ENCODE data around the gene ZNF416. TPM values are rescaled to one million over a fixed set of nuclear protein-coding genes. Genes with fewer than 3 reads are reported as not detected.
A peak's percentile ranks its signal among the peaks of the same experiment; 100 is the strongest.

ZNF416 gene
- total RNA-seq, 1 donor from 2014 or later = 5.4 TPM

- peak; percentile 90 to 93 for DNase-seq (ENCODE audit: low read depth in 2 of 2)
Measured at GRCh38 chr19:57559404-57560025, 19.2 kb downstream of the ZNF416 start, which contains the start of gene ZNF550. Gene ZNF550 (minus strand): TSS chr19:57559863. CDS start chr19:57559682, 181 bp downstream.

GRCh38 chr19:57559008-57559403, 19.7 kb downstream of the ZNF416 start:
- peak in 1 of 2 donors; percentile 22 for DNase-seq (ENCODE audit: low read depth in 2 of 2)

- DNase-seq (ENCODE audit: low read depth in 2 of 2) = peak; percentile 18 to 20
Measured at GRCh38 chr19:57558525-57558924, 20.2 kb downstream of the ZNF416 start.

- DNase-seq (ENCODE audit: low read depth in 2 of 2) = no peak
Measured at GRCh38 chr19:57557659-57558058, 21.1 kb downstream of the ZNF416 start.

- no peak for DNase-seq (ENCODE audit: low read depth in 2 of 2)
Measured at GRCh38 chr19:57552432-57552831, 26.3 kb downstream of the ZNF416 start.

GRCh38 chr19:57546513-57546912, 32.2 kb downstream of the ZNF416 start:
- no peak for DNase-seq (ENCODE audit: low read depth in 2 of 2)

GRCh38 chr19:57537953-57538547, 40.7 kb downstream of the ZNF416 start:
- DNase-seq (ENCODE audit: low read depth in 2 of 2) = no peak

GRCh38 chr19:57527136-57527881, 51.4 kb downstream of the ZNF416 start, which contains the start of gene ZNF549:
Gene ZNF549 (plus strand): TSS chr19:57527356. CDS start chr19:57527574, 218 bp downstream.
- DNase-seq (ENCODE audit: low read depth in 2 of 2) = peak; percentile 90 to 92

Other genes with a start within 250 kb of the ZNF416 start
- 6.5 and 10.3 TPM in 2 replicates for gene ZNF304, start 227.6 kb downstream of the ZNF416 start, total RNA-seq
- gene TRAPPC2B, start 215.4 kb downstream of the ZNF416 start, total RNA-seq = 6.1 and 9.1 TPM in 2 replicates
- gene ZNF547, start 215.4 kb downstream of the ZNF416 start, total RNA-seq = 1.7 and 3.0 TPM in 2 replicates
- gene ZNF548, start 189.1 kb downstream of the ZNF416 start, total RNA-seq = 8.1 and 11.3 TPM in 2 replicates
- 6.8 and 10.9 TPM in 2 replicates for gene ZNF17, start 167.8 kb downstream of the ZNF416 start, total RNA-seq
- 6.5 and 8.7 TPM in 2 replicates for gene ZNF749, start 143.6 kb downstream of the ZNF416 start, total RNA-seq
- under 0.01 and 0.40 TPM in 2 replicates for gene VN1R1, start 121.8 kb downstream of the ZNF416 start, total RNA-seq
- gene ZNF772, start 101.3 kb downstream of the ZNF416 start, total RNA-seq = 10.9 and 12.9 TPM in 2 replicates
- gene ZNF419, start 91.2 kb downstream of the ZNF416 start, total RNA-seq = 7.0 and 9.7 TPM in 2 replicates
- 6.1 and 9.9 TPM in 2 replicates for gene ZNF773, start 79.0 kb downstream of the ZNF416 start, total RNA-seq
- gene ZNF549, start 51.6 kb downstream of the ZNF416 start, total RNA-seq = 3.3 and 4.4 TPM in 2 replicates
- gene ZNF550, start 19.0 kb downstream of the ZNF416 start, total RNA-seq = 3.7 and 6.2 TPM in 2 replicates
- 3.9 and 4.6 TPM in 2 replicates for gene ZIK1, start 5.2 kb upstream of the ZNF416 start, total RNA-seq
- 2.6 and 3.3 TPM in 2 replicates for gene ZNF530, start 21.0 kb upstream of the ZNF416 start, total RNA-seq
- 13.7 and 15.9 TPM in 2 replicates for gene ZNF134, start 35.3 kb upstream of the ZNF416 start, total RNA-seq
- 7.4 and 9.9 TPM in 2 replicates for gene ZNF211, start 54.3 kb upstream of the ZNF416 start, total RNA-seq
- not detected in 2 replicates for gene ZSCAN4, start 90.0 kb upstream of the ZNF416 start, total RNA-seq
- gene ZNF551, start 103.1 kb upstream of the ZNF416 start, total RNA-seq = 5.4 and 6.3 TPM in 2 replicates
- under 0.01 and 0.99 TPM in 2 replicates for gene ZNF154, start 130.3 kb upstream of the ZNF416 start, total RNA-seq
- 4.1 and 7.1 TPM in 2 replicates for gene ZNF671, start 148.7 kb upstream of the ZNF416 start, total RNA-seq
- gene ZNF776, start 167.9 kb upstream of the ZNF416 start, total RNA-seq = 12.9 and 16.9 TPM in 2 replicates
- 8.5 and 15.7 TPM in 2 replicates for gene ZNF586, start 190.8 kb upstream of the ZNF416 start, total RNA-seq
- 4.6 and 8.5 TPM in 2 replicates for gene ZNF552, start 236.0 kb upstream of the ZNF416 start, total RNA-seq